ENCODE measurements around the gene DCUN1D3.

DCUN1D3 gene

DNA sequence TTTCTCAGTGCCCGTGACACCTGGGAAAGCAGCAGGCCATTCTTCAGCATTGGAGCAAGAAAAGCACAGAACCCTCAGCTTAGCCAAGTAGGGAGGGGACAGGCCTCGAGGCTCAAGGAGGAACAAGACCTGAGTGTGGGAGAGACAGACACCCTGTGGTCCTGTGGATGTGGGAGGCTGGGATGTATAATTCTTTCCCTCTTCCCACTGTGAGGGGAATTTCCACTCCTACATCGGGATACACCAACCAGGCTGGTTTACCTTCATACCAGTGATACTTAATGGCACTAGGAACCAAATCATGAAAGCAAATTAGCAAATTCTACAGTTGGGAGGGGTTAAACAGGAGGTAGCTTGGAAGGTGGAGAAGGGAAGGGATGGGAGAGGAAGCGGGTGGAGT, 42.1 kb upstream of the DCUN1D3 start:
- H3K4me3 ChIP-seq (ENCODE audit: low read depth, low read length) = no peak overlapping the region
- no peak for DNase-seq (ENCODE audit: low read depth, low spot score)
- POLR2A ChIA-PET = no interaction called here
- TF ChIP-seq, protein P1, sequence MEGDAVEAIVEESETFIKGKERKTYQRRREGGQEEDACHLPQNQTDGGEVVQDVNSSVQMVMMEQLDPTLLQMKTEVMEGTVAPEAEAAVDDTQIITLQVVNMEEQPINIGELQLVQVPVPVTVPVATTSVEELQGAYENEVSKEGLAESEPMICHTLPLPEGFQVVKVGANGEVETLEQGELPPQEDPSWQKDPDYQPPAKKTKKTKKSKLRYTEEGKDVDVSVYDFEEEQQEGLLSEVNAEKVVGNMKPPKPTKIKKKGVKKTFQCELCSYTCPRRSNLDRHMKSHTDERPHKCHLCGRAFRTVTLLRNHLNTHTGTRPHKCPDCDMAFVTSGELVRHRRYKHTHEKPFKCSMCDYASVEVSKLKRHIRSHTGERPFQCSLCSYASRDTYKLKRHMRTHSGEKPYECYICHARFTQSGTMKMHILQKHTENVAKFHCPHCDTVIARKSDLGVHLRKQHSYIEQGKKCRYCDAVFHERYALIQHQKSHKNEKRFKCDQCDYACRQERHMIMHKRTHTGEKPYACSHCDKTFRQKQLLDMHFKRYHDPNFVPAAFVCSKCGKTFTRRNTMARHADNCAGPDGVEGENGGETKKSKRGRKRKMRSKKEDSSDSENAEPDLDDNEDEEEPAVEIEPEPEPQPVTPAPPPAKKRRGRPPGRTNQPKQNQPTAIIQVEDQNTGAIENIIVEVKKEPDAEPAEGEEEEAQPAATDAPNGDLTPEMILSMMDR (IDR thresholded peaks at IDR 0.05; ENCODE audit: insufficient read depth, low read length, missing control alignments) = no peak
- CTCF ChIA-PET = no interaction called here

- H3K4me3 ChIP-seq (ENCODE audit: low read depth, low read length) = no peak overlapping the region
- CTCF ChIA-PET = no interaction called here
- POLR2A ChIA-PET = no interaction called here
- no peak for DNase-seq (ENCODE audit: low read depth, low spot score)
- TF ChIP-seq, protein P1 (IDR thresholded peaks at IDR 0.05; ENCODE audit: insufficient read depth, low read length, missing control alignments) = no peak
Measured at GRCh38 chr16:20941636-20941926, 41.4 kb upstream of the DCUN1D3 start.

DNA sequence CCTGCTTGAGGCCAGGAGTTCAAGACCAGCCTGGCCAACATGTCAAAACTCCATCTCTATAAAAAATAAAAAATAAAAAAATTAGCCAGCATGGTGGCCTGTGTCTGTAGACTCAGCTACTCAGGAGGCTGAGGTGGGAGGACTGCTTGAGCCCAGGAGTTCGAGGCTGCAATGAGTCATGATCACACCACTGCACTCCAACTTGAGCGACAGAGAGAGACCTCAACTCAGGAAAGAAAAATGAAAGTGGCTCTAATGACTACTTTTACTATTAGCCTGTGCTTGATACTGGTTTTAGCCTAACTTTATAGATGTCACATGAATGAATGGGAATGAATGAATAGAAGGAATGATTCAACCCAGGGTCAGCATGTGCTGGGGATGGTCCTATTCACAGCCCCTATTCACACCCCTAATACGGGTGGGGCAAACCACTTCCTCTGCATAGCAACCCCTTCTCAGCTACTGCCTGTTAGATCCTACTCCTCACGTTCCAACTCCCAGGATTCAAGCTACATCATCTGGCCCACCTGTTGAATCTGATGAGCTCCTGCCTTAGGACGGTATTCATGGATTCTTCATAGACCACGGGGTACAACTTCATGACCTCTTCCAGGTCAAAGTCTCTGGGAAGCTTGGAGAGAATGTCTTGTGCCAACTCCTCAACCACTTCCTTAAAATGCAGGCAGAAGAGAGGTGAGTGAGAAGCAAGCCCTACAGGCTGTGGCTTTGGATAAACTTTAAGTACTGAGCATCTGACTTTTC, 40.9 kb upstream of the DCUN1D3 start:
- TF ChIP-seq, protein P1 (IDR thresholded peaks at IDR 0.05; ENCODE audit: insufficient read depth, low read length, missing control alignments) = no peak
- no peak overlapping the region for H3K4me3 ChIP-seq (ENCODE audit: low read depth, low read length)
- ChIA-PET POLR2A (no interaction called here), CTCF (no interaction called here)
- no peak for DNase-seq (ENCODE audit: low read depth, low spot score)

- ChIA-PET CTCF (interaction anchor here (2.1 kb wide), 1 partner anchor 90 kb away, joined by 11 read pairs; no protein-coding TSS in a partner anchor), POLR2A (no interaction called here)
- TF ChIP-seq, protein P1 (IDR thresholded peaks at IDR 0.05; ENCODE audit: insufficient read depth, low read length, missing control alignments) = no peak
- no peak overlapping the region for H3K4me3 ChIP-seq (ENCODE audit: low read depth, low read length)
- DNase-seq (ENCODE audit: low read depth, low spot score) = no peak
Measured at GRCh38 chr16:20939611-20940010, 39.5 kb upstream of the DCUN1D3 start.

GRCh38 chr16:20938426-20938825, 38.3 kb upstream of the DCUN1D3 start:
- H3K4me3 ChIP-seq (ENCODE audit: low read depth, low read length) = no peak overlapping the region
- DNase-seq (ENCODE audit: low read depth, low spot score) = no peak
- POLR2A ChIA-PET = no interaction called here
- TF ChIP-seq, protein P1 (IDR thresholded peaks at IDR 0.05; ENCODE audit: insufficient read depth, low read length, missing control alignments) = no peak
- CTCF ChIA-PET = interaction anchor here (2.1 kb wide), 1 partner anchor 89 kb away, joined by 11 read pairs; no protein-coding TSS in a partner anchor

- CTCF ChIA-PET = interaction anchor here (2.1 kb wide), 1 partner anchor 88 kb away, joined by 11 read pairs; no protein-coding TSS in a partner anchor
- POLR2A ChIA-PET = no interaction called here
- no peak overlapping the region for H3K4me3 ChIP-seq (ENCODE audit: low read depth, low read length)
- TF ChIP-seq, protein P1 (IDR thresholded peaks at IDR 0.05; ENCODE audit: insufficient read depth, low read length, missing control alignments) = no peak
- no peak for DNase-seq (ENCODE audit: low read depth, low spot score)
Measured at GRCh38 chr16:20937736-20938135, 37.6 kb upstream of the DCUN1D3 start.

All from AG04449 (cell line).